ENCODE data around the gene NCOA3. TPM values are rescaled to one million over a fixed set of nuclear protein-coding genes. Genes with fewer than 3 reads are reported as not detected.

NCOA3 gene
- polyA plus RNA-seq, 1 of the 3 experiments (the other 2 are of a cell fraction) = 5.8 TPM

DNA sequence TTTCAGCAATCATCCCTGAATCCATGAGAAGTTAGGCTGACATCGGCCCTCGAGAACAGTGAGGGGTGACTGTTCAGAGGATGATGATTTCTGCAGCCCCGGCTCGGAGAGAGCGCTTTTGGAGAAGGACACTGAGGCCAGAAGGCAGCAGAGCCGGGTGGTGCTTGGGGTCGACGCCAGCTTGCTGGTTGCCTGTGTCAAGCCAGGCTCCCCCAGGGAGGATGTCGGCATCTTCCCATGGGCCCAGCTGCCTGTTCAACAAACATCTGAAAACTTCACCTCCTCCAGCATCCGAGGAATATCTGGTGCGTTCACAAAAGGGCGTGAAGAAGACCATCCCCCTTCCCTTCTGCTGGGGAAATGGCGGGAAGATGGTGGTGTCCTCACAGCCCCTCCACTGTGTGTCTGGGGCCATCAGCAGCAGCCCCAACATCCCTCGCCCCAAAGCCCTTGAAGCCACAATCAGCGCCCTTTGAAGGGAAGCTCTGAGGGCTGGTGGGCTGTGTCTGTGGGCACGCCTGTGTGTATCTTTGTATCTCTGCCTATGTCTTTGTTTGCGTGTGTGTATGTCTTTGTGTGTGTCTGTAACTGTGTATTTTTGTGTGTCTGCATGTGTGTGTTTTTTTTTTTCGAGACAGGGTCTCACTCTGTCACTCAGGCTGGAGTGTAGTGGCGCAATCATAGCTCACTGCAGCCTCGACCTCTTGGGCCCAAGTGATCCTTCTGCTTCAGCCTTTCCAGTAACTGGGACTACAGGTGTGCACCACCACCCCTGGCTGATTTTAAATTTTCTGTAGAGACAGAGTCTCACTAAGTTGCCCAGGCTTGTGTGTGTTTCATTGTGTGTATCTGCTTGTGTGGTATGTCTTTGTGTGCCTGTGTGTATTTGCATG is 185.7 kb downstream of the NCOA3 start:
- no peaks in the 10 kb centered on the region for H4K20me1 ChIP-seq (ENCODE audit: insufficient read depth)
- no peaks in the 10 kb centered on the region for H3F3A ChIP-seq (replicated peaks; ENCODE audit: insufficient read depth)
- H3K9ac ChIP-seq = no peak overlapping the region
- ChIA-PET POLR2A (no interaction called here), CTCF (interaction anchor here (0.9 to 2.6 kb wide), 4 partner anchors 9 to 934 kb away, joined by 4 to 9 read pairs (median 6); no protein-coding TSS in a partner anchor)
- peaks cover 0 to 5% of the 10 kb centered on the region in 2 experiments for H3K36me3 ChIP-seq (replicated peaks in 1 of 2; ENCODE audit: control insufficient read depth in 1 of 2, insufficient read depth in 2 of 2, low read length in 1 of 2)
- no peak overlapping the region for H3K4me2 ChIP-seq
- H3K79me2 ChIP-seq (ENCODE audit: insufficient read depth) = no peaks in the 10 kb centered on the region
- H3K27me3 ChIP-seq (ENCODE audit: insufficient read depth) = no peaks in the 10 kb centered on the region
- 85% methylated on average over 13 of the region's 20 CpGs for WGBS (ENCODE audit: low lambda C conversion rate)
- no peak for TF ChIP-seq TCF12 (IDR thresholded peaks at IDR 0.05)
- no peak for TF ChIP-seq MAX (IDR thresholded peaks at IDR 0.05; ENCODE audit: low read depth)
- no peak for TF ChIP-seq JUND (IDR thresholded peaks at IDR 0.05)
- TF ChIP-seq TAF1 (IDR thresholded peaks at IDR 0.05; ENCODE audit: borderline replicate concordance, low read depth, low read length) = no peak
- no peak for TF ChIP-seq RCOR1 (IDR thresholded peaks at IDR 0.05; ENCODE audit: low read length)
- no peak for TF ChIP-seq SIN3A (IDR thresholded peaks at IDR 0.05; ENCODE audit: borderline replicate concordance, low read depth, low read length)
- TF ChIP-seq REST (IDR thresholded peaks at IDR 0.05; ENCODE audit: low read depth, low read length) = no peak
- TF ChIP-seq YY1 (IDR thresholded peaks at IDR 0.05; ENCODE audit: low read depth) = no peak
- TF ChIP-seq, protein P1, sequence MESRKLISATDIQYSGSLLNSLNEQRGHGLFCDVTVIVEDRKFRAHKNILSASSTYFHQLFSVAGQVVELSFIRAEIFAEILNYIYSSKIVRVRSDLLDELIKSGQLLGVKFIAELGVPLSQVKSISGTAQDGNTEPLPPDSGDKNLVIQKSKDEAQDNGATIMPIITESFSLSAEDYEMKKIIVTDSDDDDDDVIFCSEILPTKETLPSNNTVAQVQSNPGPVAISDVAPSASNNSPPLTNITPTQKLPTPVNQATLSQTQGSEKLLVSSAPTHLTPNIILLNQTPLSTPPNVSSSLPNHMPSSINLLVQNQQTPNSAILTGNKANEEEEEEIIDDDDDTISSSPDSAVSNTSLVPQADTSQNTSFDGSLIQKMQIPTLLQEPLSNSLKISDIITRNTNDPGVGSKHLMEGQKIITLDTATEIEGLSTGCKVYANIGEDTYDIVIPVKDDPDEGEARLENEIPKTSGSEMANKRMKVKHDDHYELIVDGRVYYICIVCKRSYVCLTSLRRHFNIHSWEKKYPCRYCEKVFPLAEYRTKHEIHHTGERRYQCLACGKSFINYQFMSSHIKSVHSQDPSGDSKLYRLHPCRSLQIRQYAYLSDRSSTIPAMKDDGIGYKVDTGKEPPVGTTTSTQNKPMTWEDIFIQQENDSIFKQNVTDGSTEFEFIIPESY (IDR thresholded peaks at IDR 0.05; ENCODE audit: borderline replicate concordance, low read depth) = no peak
- no peak for TF ChIP-seq POLR2AphosphoS5 (IDR thresholded peaks at IDR 0.05; ENCODE audit: low read depth, low read length)
- no peak for TF ChIP-seq FOXJ3 (CRISPR knock-in tag; IDR thresholded peaks at IDR 0.05)
- no peak for TF ChIP-seq RFX5 (IDR thresholded peaks at IDR 0.05; ENCODE audit: low read length)
- DNase-seq = no peak
- H3K4me1 ChIP-seq (ENCODE audit: control insufficient read depth in 1 of 2, insufficient read depth in 2 of 2, low read depth in 1 of 2, low read length in 1 of 2) = peaks cover 0 to 6% of the 10 kb centered on the region in 2 experiments; a peak in 1 of 4 replicates
- no peaks in the 10 kb centered on the region; the same call in 1 of the 2 replicates for H3K9me3 ChIP-seq
- no peak overlapping the region for H3K4me3 ChIP-seq (ENCODE audit: low read depth in 2 of 2, low read length in 1 of 2)
- H3K27ac ChIP-seq (ENCODE audit: low read depth in 2 of 2, low read length in 1 of 2) = peak overlapping the region in 1 of 2 experiments; percentile 24; a peak in 1 of 4 replicates
- H3K9me2 ChIP-seq = no peaks in the 10 kb centered on the region
- H2AFZ ChIP-seq (ENCODE audit: low read depth) = no peak overlapping the region

Data from SK-N-SH (cell line).